D721Med (cell line): ENCODE data around the gene DOCK9.

Experiments
- DNase-seq: peaks from one replicate; pipeline ENCODE4 v3.0.0; 2011; ENCODE audit warnings: low spot score; ENCODE audit not compliant: insufficient read length
- FAIRE-seq: peaks from 2 replicates; lab custom pipeline; 2011; peaks lifted over from hg19 to GRCh38; lab: Jason Lieb, UNC
- TF ChIP-seq, protein P1 (sequence below): IDR thresholded peaks from 2 replicates; pipeline ENCODE4 v1.5.1; 2012; ENCODE audit warnings: mild to moderate bottlenecking, control low read depth; ENCODE audit not compliant: insufficient read depth; ENCODE audit errors: missing control alignments

The DOCK9 gene

DNA sequence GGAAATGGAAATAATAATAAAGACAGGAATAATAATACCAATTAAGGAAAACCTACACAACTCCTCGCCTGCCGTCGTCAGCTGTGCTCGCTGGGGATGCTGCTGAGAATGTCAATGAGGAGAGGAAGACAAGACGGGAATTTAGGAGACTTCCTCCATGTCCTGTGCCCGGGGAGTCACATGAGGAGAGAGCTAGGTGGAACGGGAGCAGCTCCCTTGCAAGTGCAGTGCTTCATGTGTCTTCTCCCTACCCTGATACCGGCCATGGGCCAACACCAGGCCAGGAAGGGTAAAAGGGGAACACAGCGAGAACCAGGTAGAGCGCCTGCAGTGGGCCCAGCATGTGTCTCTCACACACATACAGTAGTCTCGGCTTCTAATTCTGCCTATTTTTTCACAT is 11.8 kb downstream of the DOCK9 start:
- FAIRE-seq = no peak
- TF ChIP-seq, protein P1, sequence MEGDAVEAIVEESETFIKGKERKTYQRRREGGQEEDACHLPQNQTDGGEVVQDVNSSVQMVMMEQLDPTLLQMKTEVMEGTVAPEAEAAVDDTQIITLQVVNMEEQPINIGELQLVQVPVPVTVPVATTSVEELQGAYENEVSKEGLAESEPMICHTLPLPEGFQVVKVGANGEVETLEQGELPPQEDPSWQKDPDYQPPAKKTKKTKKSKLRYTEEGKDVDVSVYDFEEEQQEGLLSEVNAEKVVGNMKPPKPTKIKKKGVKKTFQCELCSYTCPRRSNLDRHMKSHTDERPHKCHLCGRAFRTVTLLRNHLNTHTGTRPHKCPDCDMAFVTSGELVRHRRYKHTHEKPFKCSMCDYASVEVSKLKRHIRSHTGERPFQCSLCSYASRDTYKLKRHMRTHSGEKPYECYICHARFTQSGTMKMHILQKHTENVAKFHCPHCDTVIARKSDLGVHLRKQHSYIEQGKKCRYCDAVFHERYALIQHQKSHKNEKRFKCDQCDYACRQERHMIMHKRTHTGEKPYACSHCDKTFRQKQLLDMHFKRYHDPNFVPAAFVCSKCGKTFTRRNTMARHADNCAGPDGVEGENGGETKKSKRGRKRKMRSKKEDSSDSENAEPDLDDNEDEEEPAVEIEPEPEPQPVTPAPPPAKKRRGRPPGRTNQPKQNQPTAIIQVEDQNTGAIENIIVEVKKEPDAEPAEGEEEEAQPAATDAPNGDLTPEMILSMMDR = no peak
- no peak for DNase-seq

DNA sequence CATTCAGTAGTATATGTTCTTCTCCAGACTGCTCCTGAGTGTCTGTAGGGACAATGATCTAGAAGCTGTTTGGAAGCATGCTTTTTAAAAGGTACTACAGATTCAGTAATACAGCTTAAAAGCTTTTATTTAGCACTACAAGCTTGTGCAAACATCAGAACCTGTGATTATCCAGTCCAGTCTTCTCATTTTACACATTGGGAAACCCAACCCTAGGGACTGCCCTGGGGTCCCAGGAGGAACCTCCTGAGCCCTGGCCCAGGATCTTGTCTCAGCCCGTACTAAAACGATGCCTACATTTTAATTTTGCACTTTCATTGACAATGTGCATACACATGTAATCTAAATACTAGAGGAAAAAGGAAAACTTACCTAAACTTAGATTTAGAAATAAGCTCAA is 12.5 kb downstream of the DOCK9 start:
- DNase-seq = no peak
- no peak for FAIRE-seq
- TF ChIP-seq, protein P1 = no peak

DNA sequence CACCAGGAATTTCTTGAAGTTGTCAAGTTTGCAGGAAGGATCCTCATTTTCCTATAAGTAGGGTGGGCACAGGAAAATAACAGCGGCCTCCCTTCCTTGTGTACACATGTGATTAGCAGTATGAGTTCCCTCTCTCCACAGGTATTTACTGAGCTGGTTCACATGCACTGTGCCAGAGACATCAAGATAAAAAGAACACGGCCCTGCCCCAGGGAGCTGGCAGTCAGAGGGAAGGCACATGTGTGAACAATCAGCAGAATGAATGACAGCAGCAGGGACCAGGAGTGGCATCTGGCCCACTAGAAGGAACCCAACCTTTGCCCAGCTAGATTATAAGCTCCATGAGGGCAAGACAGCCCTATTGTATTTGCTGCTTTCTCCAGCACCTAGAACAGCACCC is 13.9 kb downstream of the DOCK9 start:
- TF ChIP-seq, protein P1 = no peak

DNA sequence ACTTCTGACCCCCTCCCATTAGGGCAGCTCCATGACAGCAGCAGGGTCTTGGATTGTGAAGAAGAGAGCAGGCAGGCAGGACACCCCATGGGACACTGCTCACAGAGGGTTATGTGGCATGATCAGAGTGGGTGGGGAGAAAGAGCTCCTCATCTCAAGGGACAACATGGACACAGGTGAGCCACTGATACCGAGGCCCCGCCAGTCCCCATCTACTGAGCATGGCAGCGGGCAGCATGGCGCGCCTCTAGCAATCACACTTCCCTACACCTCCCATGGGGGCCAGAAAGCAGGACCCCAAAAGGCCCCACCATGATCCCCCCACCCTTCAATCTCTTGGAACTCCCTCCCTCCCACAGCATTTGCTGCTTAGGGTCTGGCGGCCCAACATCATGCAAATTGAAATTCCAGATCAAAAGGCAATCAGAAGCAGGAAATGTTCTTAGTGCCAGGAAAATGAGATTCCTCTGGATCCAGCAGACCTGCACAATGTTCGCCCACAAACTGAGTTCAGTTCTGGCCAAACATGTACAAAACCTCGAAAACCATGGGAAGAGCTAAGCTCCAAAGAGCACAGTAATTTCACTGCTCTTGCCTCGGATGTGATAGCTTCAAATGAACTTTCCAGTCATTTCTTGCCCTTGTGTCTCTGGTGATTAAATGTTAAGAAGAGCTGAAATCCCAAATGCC is 14.8 kb downstream of the DOCK9 start:
- TF ChIP-seq, protein P1 = no peak
- no peak for FAIRE-seq
- no peak for DNase-seq

More for the DNA sequence above, 13.9 kb downstream of the DOCK9 start:
- FAIRE-seq = no peak
- no peak for DNase-seq

DNA sequence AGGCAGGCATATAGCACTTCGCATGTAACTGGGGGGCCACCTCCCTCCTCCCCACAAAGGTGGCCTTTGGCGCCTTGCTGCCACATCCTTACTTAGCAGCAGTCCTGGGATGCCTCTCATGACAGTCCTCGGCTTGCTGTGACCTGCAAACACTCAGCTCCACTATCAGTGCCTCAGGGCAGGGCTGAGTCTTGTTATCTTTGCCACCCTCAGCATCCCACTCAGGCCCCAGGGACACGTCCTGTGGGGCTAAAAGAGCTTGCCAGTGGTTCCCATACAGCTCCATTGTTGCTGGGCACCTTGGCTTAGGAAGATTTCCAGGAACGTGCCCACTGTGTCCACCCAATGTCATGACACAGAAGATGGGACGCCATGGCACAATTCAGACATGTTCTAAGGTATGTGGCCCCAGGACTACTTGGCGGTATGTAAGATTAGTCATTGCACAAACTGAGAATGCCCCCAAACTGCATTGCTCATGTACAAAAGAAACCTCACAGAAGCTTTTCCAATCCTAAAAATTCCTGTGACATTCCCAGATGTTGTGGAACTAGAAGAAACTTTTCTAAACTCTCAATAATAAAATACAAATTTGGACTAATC is 16.3 kb downstream of the DOCK9 start:
- TF ChIP-seq, protein P1 = no peak
- DNase-seq = no peak
- no peak for FAIRE-seq

DNA sequence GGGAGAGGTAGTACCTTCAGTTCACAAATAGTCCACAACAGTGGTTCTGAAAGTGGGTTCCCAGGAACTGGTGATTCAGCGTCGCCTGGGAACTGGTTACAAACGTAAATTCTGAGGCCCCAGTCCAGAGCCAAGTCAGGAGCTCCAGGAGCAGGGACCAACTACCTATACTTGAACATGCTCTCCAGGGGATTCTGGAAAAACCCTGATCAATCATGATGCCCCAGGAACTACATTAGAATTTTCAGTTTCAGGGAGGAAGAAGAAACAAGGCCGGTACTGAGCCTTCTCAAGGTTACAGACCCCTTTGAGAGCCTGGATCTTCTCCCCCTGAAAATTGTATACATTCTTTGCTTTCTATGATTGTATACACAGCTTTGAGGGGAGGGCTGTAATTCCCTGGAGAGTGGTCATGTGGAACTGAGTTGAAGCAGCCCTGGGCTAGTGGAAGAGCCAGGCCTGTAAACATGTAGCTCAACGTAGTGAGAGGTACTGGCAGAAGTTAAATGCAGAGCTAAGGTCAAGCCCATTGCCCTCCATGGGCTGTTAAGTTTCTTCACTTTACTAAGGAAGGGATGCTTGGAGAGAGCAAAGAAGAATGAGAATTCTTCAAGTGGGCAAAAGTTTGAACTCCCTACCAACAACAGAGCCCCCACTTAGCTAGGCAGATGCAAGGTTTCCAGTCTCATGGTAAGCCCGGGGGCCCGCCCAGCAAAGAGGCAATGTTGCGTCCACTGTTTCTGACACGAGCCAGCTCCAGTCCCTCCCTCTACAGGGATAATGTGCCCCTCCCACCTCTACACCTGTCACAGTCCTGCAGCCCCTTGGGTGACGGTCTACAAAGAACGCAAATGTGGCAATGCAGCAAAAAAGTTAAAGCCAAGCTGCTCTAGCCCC is 17.0 kb downstream of the DOCK9 start:
- DNase-seq (no peak), FAIRE-seq (no peak)
- TF ChIP-seq, protein P1 = no peak
